ENCODE results near the gene RASSF5. TPM values are rescaled to one million over a fixed set of nuclear protein-coding genes. Genes with fewer than 3 reads are reported as not detected.

The RASSF5 gene
- total and polyA plus RNA-seq, 9 of the 15 experiments (the other 6 are each of a cell fraction or from before 2014, with no cell fraction given), result 6.1 to 41.0 (median 25.2) TPM

DNA sequence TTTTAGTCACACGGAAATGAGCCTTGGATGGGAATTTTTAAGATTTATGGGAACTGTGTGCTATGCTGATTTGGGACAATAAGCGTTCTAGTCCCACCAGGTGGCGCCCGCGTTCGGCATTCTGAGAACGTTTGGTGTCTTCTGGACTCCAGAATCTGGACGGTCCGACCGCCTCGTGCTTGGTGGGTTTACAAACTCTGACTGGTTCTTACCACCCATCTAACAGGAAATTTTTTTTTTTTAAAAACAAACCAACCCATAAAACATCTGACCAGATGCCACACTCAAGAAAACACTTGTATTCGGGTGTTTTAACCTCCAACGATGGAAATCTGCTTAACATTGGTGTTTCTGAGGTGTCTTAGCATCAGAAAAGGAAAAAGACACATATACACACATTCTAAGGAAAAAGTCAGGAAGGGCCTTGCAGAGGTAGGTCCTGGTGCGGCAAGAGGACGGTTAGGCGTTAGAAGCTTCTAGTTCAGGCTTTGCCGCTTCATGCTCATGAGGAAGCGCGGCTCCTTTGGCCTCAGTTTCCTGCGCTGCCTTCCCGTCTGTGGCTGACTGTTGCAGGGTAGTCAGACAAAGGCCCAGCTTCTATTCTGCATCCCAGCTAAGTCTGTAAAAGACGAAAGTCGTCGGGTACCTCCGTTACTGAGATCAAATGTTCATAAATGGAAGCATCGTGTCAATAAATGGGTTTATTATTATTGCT, 127.2 kb downstream of the RASSF5 start (continued):
- TF ChIP-seq TSC22D4 (tag; IDR thresholded peaks at IDR 0.05), result no peak

DNA sequence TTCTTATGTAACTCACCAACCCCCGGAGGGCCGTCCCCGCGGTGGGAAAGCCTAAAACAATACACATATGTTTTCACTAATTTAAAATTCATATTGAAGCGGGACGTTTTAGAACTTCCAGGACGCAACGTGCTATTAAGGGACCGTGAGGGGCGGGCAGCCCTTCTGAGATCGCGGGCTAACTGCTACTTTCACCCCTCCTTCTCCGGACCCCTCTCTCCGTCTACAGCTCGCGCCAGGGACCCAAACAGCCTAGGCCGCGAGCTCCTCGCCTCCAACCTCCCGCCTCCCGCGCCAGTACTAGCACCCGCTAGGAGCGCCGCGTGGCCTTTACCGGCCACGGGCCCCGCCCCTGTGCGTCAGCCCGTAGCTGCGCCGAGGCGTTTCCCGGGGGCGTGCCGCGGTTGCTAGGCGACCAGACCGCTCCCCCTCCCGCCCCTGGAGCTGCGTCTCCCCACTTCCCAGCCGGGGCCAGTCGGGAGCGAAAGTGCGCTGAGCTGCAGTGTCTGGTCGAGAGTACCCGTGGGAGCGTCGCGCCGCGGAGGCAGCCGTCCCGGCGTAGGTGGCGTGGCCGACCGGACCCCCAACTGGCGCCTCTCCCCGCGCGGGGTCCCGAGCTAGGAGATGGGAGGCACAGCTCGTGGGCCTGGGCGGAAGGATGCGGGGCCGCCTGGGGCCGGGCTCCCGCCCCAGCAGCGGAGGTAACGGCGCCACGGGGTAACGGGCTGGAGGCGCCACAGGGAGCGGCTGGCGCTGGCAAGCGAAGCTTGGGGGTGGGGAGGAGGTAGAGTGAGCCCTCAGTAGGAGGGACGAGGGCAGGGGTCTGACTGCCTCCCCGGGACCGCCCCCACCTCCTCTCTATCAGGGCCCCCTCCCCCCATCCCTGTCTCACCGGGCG, 128.0 kb downstream of the RASSF5 start, which contains the start of gene DYRK3:
TSS of gene DYRK3 (plus strand) at position 457 of the 898 bp plus-strand sequence. CDS start at position 625, 168 bp downstream.
- POLR2A ChIA-PET, result interaction anchor here (0.6 to 4.7 kb wide), 24 partner anchors 9 to 418 kb away, joined by 3 to 57 read pairs (median 4); partner anchors contain the start of genes EIF2D, PFKFB2 and YOD1
- peak; percentile 92 for FAIRE-seq
- BruUV-seq (replicated peaks), result no TSS peak
- TF ChIP-seq, protein P1, sequence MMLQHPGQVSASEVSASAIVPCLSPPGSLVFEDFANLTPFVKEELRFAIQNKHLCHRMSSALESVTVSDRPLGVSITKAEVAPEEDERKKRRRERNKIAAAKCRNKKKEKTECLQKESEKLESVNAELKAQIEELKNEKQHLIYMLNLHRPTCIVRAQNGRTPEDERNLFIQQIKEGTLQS (IDR thresholded peaks at IDR 0.05), result peak; percentile 22; the same call in 1 of the 2 replicates
- TF ChIP-seq, protein P1 (CRISPR knock-in tag; conservative IDR thresholded peaks at IDR 0.05), result peak; percentile 72; the same call in 1 of the 2 replicates
- no peak for TF ChIP-seq BRCA1 (IDR thresholded peaks at IDR 0.05)
- no peak for TF ChIP-seq BRCA1 (CRISPR knock-in tag; IDR thresholded peaks at IDR 0.05)
- TF ChIP-seq TCFL5 (CRISPR knock-in tag; conservative IDR thresholded peaks at IDR 0.05), result no peak
- no peak for TF ChIP-seq ZC3H11A (IDR thresholded peaks at IDR 0.05; ENCODE audit: low read depth, low read length)
- peak; percentile 67 for TF ChIP-seq SOX6 (IDR thresholded peaks at IDR 0.05)
- TF ChIP-seq MYC (IDR thresholded peaks at IDR 0.05; ENCODE audit: low read depth, low read length), result peak; percentile 97
- TF ChIP-seq MYC (CRISPR knock-in tag; IDR thresholded peaks at IDR 0.05; ENCODE audit: borderline replicate concordance, low read depth), result peak; percentile 88; the same call in 1 of the 2 replicates
- TF ChIP-seq RBBP5 (IDR thresholded peaks at IDR 0.05; ENCODE audit: borderline replicate concordance, insufficient read depth, low read length, poor library complexity, severe bottlenecking), result peak; percentile 99
- TF ChIP-seq CXXC5 (CRISPR knock-in tag; IDR thresholded peaks at IDR 0.05), result peak; percentile 96
- TF ChIP-seq ZNF76 (CRISPR knock-in tag; IDR thresholded peaks at IDR 0.05; ENCODE audit: borderline replicate concordance), result no peak
- no peak for TF ChIP-seq CC2D1A (IDR thresholded peaks at IDR 0.05)
- no peak for TF ChIP-seq ZNF23 (CRISPR knock-in tag; IDR thresholded peaks at IDR 0.05)
- no peak; the same call in 1 of the 2 replicates for TF ChIP-seq ZNF766 (CRISPR knock-in tag; conservative IDR thresholded peaks at IDR 0.05)
- 0 out of 2 replicates have a peak, but pooled peaks have one; percentile 41 for TF ChIP-seq ILK (tag; IDR thresholded peaks at IDR 0.05; ENCODE audit: borderline replicate concordance, low read depth)
- TF ChIP-seq RAD21 (CRISPR knock-in tag; conservative IDR thresholded peaks at IDR 0.05 in 1 of 2, IDR thresholded peaks at IDR 0.05 in 1 of 2), result no peak; a peak in 1 of 4 replicates
- no peak for TF ChIP-seq ZNF445 (CRISPR knock-in tag; IDR thresholded peaks at IDR 0.05; ENCODE audit: low read depth)

More for the DNA sequence above, 128.0 kb downstream of the RASSF5 start, which contains the start of gene DYRK3:
- Histone ChIP-seq H2AFZ (ENCODE audit: low read depth, low read length) (peak within 1 kb of the TSS; percentile 95), H3K27ac (ENCODE audit: extremely low read depth, low read depth, low read length) (peak within 1 kb of the TSS; percentile 77), H3K9ac (ENCODE audit: insufficient read depth in 1 of 2, low read depth in 2 of 2, low read length in 2 of 2) (peak within 1 kb of the TSS; percentile 76 to 93), H3K9me1 (ENCODE audit: control insufficient read depth, insufficient read depth, low read length) (no peaks in the 10 kb centered on the region), H4K20me1 (replicated peaks; ENCODE audit: control insufficient read depth, insufficient read depth, low read length) (no peaks in the 10 kb centered on the region), H3K4me1 (replicated peaks in 1 of 2; ENCODE audit: control insufficient read depth in 2 of 2, insufficient read depth in 2 of 2, low read length in 2 of 2) (peaks cover 14 to 24% of the 10 kb centered on the region in 2 experiments), H3K36me3 (ENCODE audit: control insufficient read depth, insufficient read depth, low read length) (peaks cover 20% of the 10 kb centered on the region), H3K4me3 (peak within 1 kb of the TSS; percentile 87), H3K9me3 (replicated peaks; ENCODE audit: control insufficient read depth, insufficient read depth, low read depth, low read length) (no peaks in the 10 kb centered on the region), H3K79me2 (ENCODE audit: control insufficient read depth, insufficient read depth, low read length) (peaks cover 35% of the 10 kb centered on the region), H3K27me3 (ENCODE audit: control insufficient read depth in 2 of 2, insufficient read depth in 2 of 2, low read length in 2 of 2) (no peaks in the 10 kb centered on the region), H3K4me2 (ENCODE audit: insufficient read depth, low read length) (peak within 1 kb of the TSS; percentile 92)
- ATAC-seq, result peak; percentile 93
- CTCF ChIA-PET (ENCODE audit: low intra/inter-chr PET ratio), result interaction anchor here (0.6 to 4.2 kb wide), 9 partner anchors 24 to 868 kb away, joined by 3 to 63 read pairs (median 4); partner anchors contain the start of gene IL20
- in situ Hi-C loops (cut with MboI) (no loop called here), intact Hi-C loops (cut with micrococcal nuclease) (loop anchor here (2.0 kb wide), 2 partner anchors 99 to 165 kb away; no protein-coding TSS in a partner anchor)
- peak; percentile 98 to 99 (median 99) for DNase-seq (ENCODE audit: extremely low read depth in 1 of 4, low spot score in 3 of 4)
- WGBS (ENCODE audit: insufficient coverage, low coverage, missing lambda C conversion rate), result 3% methylated on average over 63 of the region's 84 CpGs

Data from K562 (cell line).